MG63 (cell line): ENCODE data around the gene SYNGR2. TPM values are rescaled to one million over a fixed set of nuclear protein-coding genes. Genes with fewer than 3 reads are reported as not detected.
A peak's percentile ranks its signal among the peaks of the same experiment; 100 is the strongest.
"Not testable (repeated sequence)": the region's sequence is repeated elsewhere in the genome, so short reads cannot be mapped to it uniquely, and the experiment has no call there.

Source experiments
- DNase-seq: peaks from one replicate; pipeline ENCODE4 v3.0.0-alpha.2; 2020
- H3K27me3 ChIP-seq: fragments of 250-450 bp; sonication (Bioruptor Pico); 2 replicates; pipeline ENCODE4 v1.5.1; 2020; ENCODE audit warnings: mild to moderate bottlenecking, moderate library complexity
- H3K36me3 ChIP-seq: fragments of 250-450 bp; sonication (Bioruptor Pico); 2 replicates; pipeline ENCODE4 v1.5.1; 2020; ENCODE audit warnings: mild to moderate bottlenecking, moderate library complexity
- H3K4me3 ChIP-seq: fragments of 250-450 bp; sonication (Bioruptor Pico); 2 replicates; pipeline ENCODE4 v1.5.1; 2020; ENCODE audit warnings: mild to moderate bottlenecking, moderate library complexity
- H3K9me3 ChIP-seq: fragments of 250-450 bp; sonication (Bioruptor Pico); 2 replicates; pipeline ENCODE4 v1.5.1; 2020; ENCODE audit warnings: mild to moderate bottlenecking, moderate library complexity
- total RNA-seq: library from RNA; depleted of rRNA; stranded (reverse); fragments of >200 nt; shearing (Covaris generic); gene quantifications from 2 replicates; pipeline ENCODE4 v1.2.3, GENCODE V29; 2014; ENCODE audit warnings: low replicate concordance

SYNGR2 gene
- total RNA-seq, 1 experiment from 2014 or later = 73.2 TPM

DNA sequence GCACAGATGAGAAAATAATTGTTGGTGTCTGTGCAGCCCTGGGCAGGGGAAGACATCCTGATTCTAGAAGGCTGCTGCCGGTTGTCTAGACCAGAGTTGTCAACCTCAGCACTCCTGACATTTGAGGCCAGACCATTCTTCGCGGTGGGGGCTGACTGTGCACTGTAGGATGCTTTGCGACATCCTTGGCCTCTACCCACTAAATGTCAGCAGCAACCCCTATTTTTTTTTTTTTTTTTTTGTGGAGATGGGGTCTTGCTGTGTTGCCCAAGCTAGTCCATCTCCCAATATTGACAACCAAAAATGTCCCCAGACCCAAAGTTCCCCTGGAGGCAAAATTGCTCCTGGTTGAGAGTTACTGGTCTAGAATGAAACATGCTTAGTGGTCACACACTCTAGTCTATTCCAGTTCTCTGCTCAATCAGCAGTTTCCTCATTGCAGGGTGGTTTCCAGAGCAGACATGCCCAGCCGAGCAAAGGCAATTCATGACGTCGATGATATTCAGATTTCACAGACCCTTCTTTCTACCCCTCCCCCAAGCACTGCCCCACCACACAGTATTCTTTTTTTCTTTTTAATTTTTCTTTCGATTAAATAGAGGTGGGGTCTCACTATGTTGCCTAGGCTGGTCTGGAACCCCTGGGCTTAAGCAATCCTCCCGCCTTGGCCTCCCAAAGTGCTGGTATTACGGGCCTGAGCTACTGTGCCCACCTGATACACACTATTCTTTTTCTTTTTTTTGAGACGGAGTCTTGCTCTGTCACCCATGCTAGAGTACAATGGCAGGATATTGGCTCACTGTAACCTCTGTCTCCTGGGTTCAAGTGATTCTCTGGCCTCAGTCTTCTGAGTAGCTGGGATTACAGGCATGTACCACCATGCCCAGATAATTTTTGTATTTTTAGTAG is 13.2 kb upstream of the SYNGR2 start:
- Histone ChIP-seq H3K4me3 (no peak overlapping the region), H3K36me3 (no peaks in the 10 kb centered on the region), H3K27me3 (no peaks in the 10 kb centered on the region), H3K9me3 (no peaks in the 10 kb centered on the region)
- DNase-seq = no peak

DNA sequence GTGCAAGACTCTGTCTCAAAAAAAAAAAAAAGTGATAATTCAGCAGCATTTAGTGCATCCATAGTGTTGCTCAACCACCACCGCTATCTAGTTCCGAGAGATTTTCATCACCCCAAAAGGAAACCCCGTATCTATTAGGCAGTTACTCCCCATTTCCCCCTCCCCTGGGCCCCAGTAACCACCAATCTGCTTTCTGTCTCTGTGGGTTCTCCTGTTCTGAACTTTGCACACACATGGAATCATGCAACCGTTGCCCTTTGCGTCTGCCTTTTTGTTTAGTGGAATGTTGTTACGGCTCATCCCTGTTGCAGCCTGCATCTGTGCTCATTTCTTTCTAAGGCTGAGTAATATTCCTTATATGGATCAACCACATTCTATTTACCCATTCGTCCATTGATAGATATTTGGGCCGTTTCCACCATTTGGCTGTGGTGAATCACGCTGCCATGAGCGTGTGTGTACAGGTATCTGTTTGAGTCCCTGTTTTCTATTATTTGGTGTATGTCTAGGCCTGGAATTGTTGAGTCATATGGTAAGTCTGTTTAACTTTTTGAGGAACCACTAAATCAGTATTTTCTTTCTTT is 8.7 kb upstream of the SYNGR2 start:
- H3K9me3 ChIP-seq = no peaks in the 10 kb centered on the region
- no peaks in the 10 kb centered on the region for H3K27me3 ChIP-seq
- H3K4me3 ChIP-seq = no peak overlapping the region
- no peaks in the 10 kb centered on the region for H3K36me3 ChIP-seq
- no peak for DNase-seq

DNA sequence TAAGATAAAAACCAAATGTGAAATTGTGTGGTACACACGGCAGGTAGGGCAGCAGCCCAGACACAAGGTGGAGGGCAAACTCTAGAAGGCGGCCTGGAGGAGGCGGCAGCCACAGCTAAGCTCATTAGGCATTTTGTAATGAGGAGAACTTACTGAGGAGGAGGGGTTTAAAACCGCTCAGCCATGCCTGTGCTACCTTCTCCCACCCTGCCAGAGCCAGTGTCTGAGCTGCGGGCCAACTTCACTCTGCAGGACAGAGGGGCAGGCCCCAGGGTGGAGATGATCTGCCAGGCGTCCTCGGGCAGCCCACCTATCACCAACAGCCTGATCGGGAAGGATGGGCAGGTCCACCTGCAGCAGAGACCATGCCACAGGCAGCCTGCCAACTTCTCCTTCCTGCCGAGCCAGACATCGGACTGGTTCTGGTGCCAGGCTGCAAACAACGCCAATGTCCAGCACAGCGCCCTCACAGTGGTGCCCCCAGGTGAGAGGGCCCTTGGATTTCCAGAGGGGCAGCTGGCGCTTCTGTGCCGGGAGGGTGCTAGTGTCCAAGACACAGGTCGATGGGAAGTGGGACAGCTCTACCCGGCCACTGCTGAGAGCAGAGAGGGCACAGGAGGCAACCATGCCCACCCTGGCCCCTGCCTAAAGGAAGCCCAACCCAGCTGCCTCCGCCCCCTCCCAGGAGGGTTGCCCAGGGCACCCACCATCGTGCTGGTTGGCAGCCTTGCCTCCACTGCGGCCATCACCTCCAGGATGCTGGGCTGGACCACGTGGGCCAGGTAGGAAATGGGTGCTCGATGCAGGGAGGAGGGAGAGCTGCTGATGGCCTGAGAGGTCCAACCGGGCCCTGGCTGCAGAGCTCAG is 4.3 kb upstream of the SYNGR2 start:
- DNase-seq = no peak
- no peaks in the 10 kb centered on the region for H3K9me3 ChIP-seq

GRCh38 chr17:78164748-78165607 is 3.4 kb upstream of the SYNGR2 start:
- no peak overlapping the region for H3K4me3 ChIP-seq
- no peak for DNase-seq
- no peaks in the 10 kb centered on the region for H3K36me3 ChIP-seq
- no peaks in the 10 kb centered on the region for H3K9me3 ChIP-seq
- no peaks in the 10 kb centered on the region for H3K27me3 ChIP-seq

More for the DNA sequence above, 4.3 kb upstream of the SYNGR2 start:
- H3K4me3 ChIP-seq = no peak overlapping the region
- H3K27me3 ChIP-seq = no peaks in the 10 kb centered on the region
- no peaks in the 10 kb centered on the region for H3K36me3 ChIP-seq

- H3K27me3 ChIP-seq = no peaks in the 10 kb centered on the region
- no peak for DNase-seq
- H3K4me3 ChIP-seq = no peak overlapping the region
- H3K9me3 ChIP-seq = no peaks in the 10 kb centered on the region
- H3K36me3 ChIP-seq = peaks cover 6% of the 10 kb centered on the region
These were observed 2.0 kb upstream of the SYNGR2 start for GRCh38 chr17:78166416-78166815.

- Histone ChIP-seq H3K36me3 (peaks cover 22% of the 10 kb centered on the region), H3K9me3 (no peaks in the 10 kb centered on the region), H3K27me3 (no peaks in the 10 kb centered on the region), H3K4me3 (peak overlapping the region; percentile 62)
- peak; percentile 83 for DNase-seq
These were observed 767 bp downstream of the SYNGR2 start for GRCh38 chr17:78168903-78169793.

- Histone ChIP-seq H3K36me3 (peaks cover 40% of the 10 kb centered on the region), H3K9me3 (no peaks in the 10 kb centered on the region), H3K4me3 (no peak overlapping the region), H3K27me3 (no peaks in the 10 kb centered on the region)
- no peak for DNase-seq
These were observed 2.6 kb downstream of the SYNGR2 start for GRCh38 chr17:78170692-78171590.

DNA sequence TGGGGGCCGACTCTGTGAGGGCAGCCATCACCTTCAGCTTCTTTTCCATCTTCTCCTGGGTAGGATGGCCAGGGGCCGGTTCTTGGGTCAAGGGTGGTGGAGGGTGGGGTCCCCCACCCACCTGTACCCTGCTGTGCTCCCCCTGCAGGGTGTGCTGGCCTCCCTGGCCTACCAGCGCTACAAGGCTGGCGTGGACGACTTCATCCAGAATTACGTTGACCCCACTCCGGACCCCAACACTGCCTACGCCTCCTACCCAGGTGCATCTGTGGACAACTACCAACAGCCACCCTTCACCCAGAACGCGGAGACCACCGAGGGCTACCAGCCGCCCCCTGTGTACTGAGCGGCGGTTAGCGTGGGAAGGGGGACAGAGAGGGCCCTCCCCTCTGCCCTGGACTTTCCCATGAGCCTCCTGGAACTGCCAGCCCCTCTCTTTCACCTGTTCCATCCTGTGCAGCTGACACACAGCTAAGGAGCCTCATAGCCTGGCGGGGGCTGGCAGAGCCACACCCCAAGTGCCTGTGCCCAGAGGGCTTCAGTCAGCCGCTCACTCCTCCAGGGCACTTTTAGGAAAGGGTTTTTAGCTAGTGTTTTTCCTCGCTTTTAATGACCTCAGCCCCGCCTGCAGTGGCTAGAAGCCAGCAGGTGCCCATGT is 3.3 kb downstream of the SYNGR2 start:
- DNase-seq = not testable (repeated sequence)
- H3K36me3 ChIP-seq = peaks cover 46% of the 10 kb centered on the region

GRCh38 chr17:78172249-78173051 is 4.1 kb downstream of the SYNGR2 start:
- H3K27me3 ChIP-seq = no peaks in the 10 kb centered on the region
- H3K4me3 ChIP-seq = no peak overlapping the region
- H3K36me3 ChIP-seq = peaks cover 52% of the 10 kb centered on the region
- no peaks in the 10 kb centered on the region for H3K9me3 ChIP-seq
- DNase-seq = peak; percentile 40

More for the DNA sequence above, 3.3 kb downstream of the SYNGR2 start:
- H3K4me3 ChIP-seq, H3K9me3 ChIP-seq, H3K27me3 ChIP-seq: not testable (repeated sequence)

GRCh38 chr17:78173097-78173715 is 4.8 kb downstream of the SYNGR2 start:
- H3K36me3 ChIP-seq = peaks cover 59% of the 10 kb centered on the region
- H3K9me3 ChIP-seq = no peaks in the 10 kb centered on the region
- DNase-seq = no peak
- H3K4me3 ChIP-seq = no peak overlapping the region
- no peaks in the 10 kb centered on the region for H3K27me3 ChIP-seq

GRCh38 chr17:78174346-78174869 is 6.0 kb downstream of the SYNGR2 start:
- H3K27me3 ChIP-seq = no peaks in the 10 kb centered on the region
- H3K36me3 ChIP-seq = peaks cover 71% of the 10 kb centered on the region
- H3K4me3 ChIP-seq = no peak overlapping the region
- H3K9me3 ChIP-seq = no peaks in the 10 kb centered on the region
- no peak for DNase-seq

- Histone ChIP-seq H3K9me3 (no peaks in the 10 kb centered on the region), H3K36me3 (peaks cover 76% of the 10 kb centered on the region), H3K27me3 (no peaks in the 10 kb centered on the region), H3K4me3 (no peak overlapping the region)
- no peak for DNase-seq
These were observed 6.7 kb downstream of the SYNGR2 start for GRCh38 chr17:78174870-78175642.
